ENCODE results near the gene SSBP4. TPM values are rescaled to one million over a fixed set of nuclear protein-coding genes. Genes with fewer than 3 reads are reported as not detected.

The SSBP4 gene
- total RNA-seq, 1 donor from 2014 or later: 71.8 TPM

GRCh38 chr19:18480006-18480691 is 61.0 kb downstream of the SSBP4 start:
- no peaks in the 10 kb centered on the region for H3K27me3 Mint-ChIP-seq (ENCODE audit: low read depth)

GRCh38 chr19:18481505-18482222 is 62.5 kb downstream of the SSBP4 start:
- Mint-ChIP-seq H3K9me3 (no peaks in the 10 kb centered on the region), H3K36me3 (ENCODE audit: low read depth) (peaks cover 3% of the 10 kb centered on the region), H3K27ac (ENCODE audit: unreplicated experiment) (no peak overlapping the region), H3K4me3 (no peak overlapping the region), H3K4me1 (peaks cover 62% of the 10 kb centered on the region), H3K27me3 (ENCODE audit: low read depth) (no peaks in the 10 kb centered on the region)
- TF ChIP-seq CTCF (conservative IDR thresholded peaks at IDR 0.05): no peak
- DNase-seq (ENCODE audit: low read depth, low spot score): no peak

More at GRCh38 chr19:18480006-18480691, 61.0 kb downstream of the SSBP4 start:
- Mint-ChIP-seq H3K9me3 (no peaks in the 10 kb centered on the region), H3K4me3 (no peak overlapping the region), H3K36me3 (ENCODE audit: low read depth) (peaks cover 4% of the 10 kb centered on the region), H3K4me1 (peaks cover 55% of the 10 kb centered on the region), H3K27ac (ENCODE audit: unreplicated experiment) (peak overlapping the region; percentile 37)
- TF ChIP-seq CTCF (conservative IDR thresholded peaks at IDR 0.05): no peak
- no peak for DNase-seq (ENCODE audit: low read depth, low spot score)

- Mint-ChIP-seq H3K4me3 (no peak overlapping the region), H3K27me3 (ENCODE audit: low read depth) (no peaks in the 10 kb centered on the region), H3K36me3 (ENCODE audit: low read depth) (no peaks in the 10 kb centered on the region), H3K27ac (ENCODE audit: unreplicated experiment) (no peak overlapping the region), H3K9me3 (no peaks in the 10 kb centered on the region), H3K4me1 (peaks cover 54% of the 10 kb centered on the region)
- no peak for TF ChIP-seq CTCF (conservative IDR thresholded peaks at IDR 0.05)
- DNase-seq (ENCODE audit: low read depth, low spot score): no peak
Observed at GRCh38 chr19:18483119-18483890, 64.1 kb downstream of the SSBP4 start.

Small RNAs within 50 kb of the gene (microRNA-seq; reads per million reads assigned to microRNA genes)
- not detected for gene MIR3189

Other genes with a start within 250 kb of the SSBP4 start
- not detected in 2 replicates for gene IFI30, start 245.6 kb upstream of the SSBP4 start, total RNA-seq
- gene MPV17L2, start 226.2 kb upstream of the SSBP4 start, total RNA-seq: 16.9 and 17.2 TPM in 2 replicates
- 9.2 and 9.9 TPM in 2 replicates for gene RAB3A, start 215.4 kb upstream of the SSBP4 start, total RNA-seq
- 0.09 and 0.25 TPM in 2 replicates for gene PDE4C, start 193.0 kb upstream of the SSBP4 start, total RNA-seq
- gene IQCN, start 144.9 kb upstream of the SSBP4 start, total RNA-seq: 2.2 and 2.5 TPM in 2 replicates
- 73.6 and 85.1 TPM in 2 replicates for gene JUND, start 137.8 kb upstream of the SSBP4 start, total RNA-seq
- gene LSM4, start 96.3 kb upstream of the SSBP4 start, total RNA-seq: 283 and 292 TPM in 2 replicates
- 5.2 and 8.3 TPM in 2 replicates for gene PGPEP1, start 78.8 kb upstream of the SSBP4 start, total RNA-seq
- 1.2 TPM in 2 replicates for gene GDF15, start 33.2 kb upstream of the SSBP4 start, total RNA-seq
- gene LRRC25, start 21.8 kb upstream of the SSBP4 start, total RNA-seq: not detected in 2 replicates
- 251 and 254 TPM in 2 replicates for gene ISYNA1, start 18.7 kb downstream of the SSBP4 start, total RNA-seq
- gene ELL, start 102.7 kb downstream of the SSBP4 start, total RNA-seq: 11.1 and 14.2 TPM in 2 replicates
- 173 and 175 TPM in 2 replicates for gene FKBP8, start 124.2 kb downstream of the SSBP4 start, total RNA-seq
- gene KXD1, start 138.5 kb downstream of the SSBP4 start, total RNA-seq: 88.5 and 91.7 TPM in 2 replicates
- gene UBA52, start 152.5 kb downstream of the SSBP4 start, total RNA-seq: 1,081 and 1,137 TPM in 2 replicates
- gene REX1BD, start 169.4 kb downstream of the SSBP4 start, total RNA-seq: 71.8 and 71.9 TPM in 2 replicates
- 0.68 and 1.5 TPM in 2 replicates for gene CRLF1, start 187.4 kb downstream of the SSBP4 start, total RNA-seq
- gene TMEM59L, start 193.5 kb downstream of the SSBP4 start, total RNA-seq: 6.4 and 6.5 TPM in 2 replicates
- 11.1 and 12.3 TPM in 2 replicates for gene KLHL26, start 217.6 kb downstream of the SSBP4 start, total RNA-seq